ENCODE data around the gene COPZ2.

GRCh38 chr17:47989700-47990099, 47.9 kb downstream of the COPZ2 start:
- TF ChIP-seq EZH2 (IDR thresholded peaks at IDR 0.05) (no peak), CTCF (IDR thresholded peaks at IDR 0.05) (no peak), EZH2phosphoT487 (IDR thresholded peaks at IDR 0.05) (no peak)
